ENCODE data around the gene ASB16. TPM values are rescaled to one million over a fixed set of nuclear protein-coding genes. Genes with fewer than 3 reads are reported as not detected.

ASB16 gene
- total RNA-seq, 1 donor from 2014 or later = not detected

DNA sequence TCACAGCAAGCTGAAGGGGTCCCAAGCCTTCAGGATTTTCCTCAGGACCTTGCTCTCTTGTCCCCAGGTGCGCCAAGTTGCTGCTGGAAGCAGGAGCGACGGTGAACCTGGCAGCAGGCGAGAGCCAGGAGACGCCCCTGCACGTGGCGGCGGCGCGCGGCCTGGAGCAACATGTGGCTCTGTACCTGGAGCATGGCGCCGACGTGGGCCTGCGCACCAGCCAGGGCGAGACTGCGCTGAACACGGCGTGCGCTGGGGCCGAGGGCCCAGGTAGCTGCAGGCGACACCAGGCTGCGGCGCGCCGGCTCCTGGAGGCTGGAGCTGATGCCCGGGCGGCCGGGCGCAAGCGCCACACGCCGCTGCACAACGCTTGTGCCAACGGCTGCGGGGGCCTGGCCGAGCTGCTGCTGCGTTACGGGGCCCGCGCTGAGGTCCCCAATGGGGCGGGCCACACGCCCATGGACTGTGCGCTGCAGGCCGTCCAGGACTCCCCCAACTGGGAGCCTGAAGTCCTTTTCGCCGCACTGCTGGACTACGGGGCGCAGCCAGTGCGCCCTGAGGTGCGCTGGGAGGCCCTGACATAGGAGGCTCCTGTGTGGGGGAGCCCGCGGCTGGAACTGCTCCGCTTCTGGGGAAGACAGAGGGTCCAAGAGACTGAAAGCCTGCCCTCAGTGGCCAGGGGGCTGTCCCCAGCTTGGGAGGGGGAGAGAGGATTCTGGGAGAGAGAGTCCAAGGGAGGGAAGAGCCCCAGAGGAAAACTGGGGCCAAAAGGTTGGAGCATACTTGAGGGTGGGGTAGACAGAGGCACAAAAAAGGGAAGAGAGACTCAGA lies 6.4 kb downstream of the ASB16 start:
- TF ChIP-seq EZH2 (IDR thresholded peaks at IDR 0.05) (no peak), CTCF (IDR thresholded peaks at IDR 0.05) (no peak), EZH2phosphoT487 (IDR thresholded peaks at IDR 0.05) (no peak)
- Histone ChIP-seq H3K27ac (no peak overlapping the region), H3K9me3 (ENCODE audit: low read depth) (no peaks in the 10 kb centered on the region), H3K4me2 (no peak overlapping the region), H2AFZ (replicated peaks) (no peak overlapping the region), H3K27me3 (no peaks in the 10 kb centered on the region), H4K20me1 (ENCODE audit: low read depth) (no peaks in the 10 kb centered on the region), H3K4me1 (no peaks in the 10 kb centered on the region), H3K36me3 (peaks cover 3% of the 10 kb centered on the region), H3F3A (ENCODE audit: low read depth) (no peaks in the 10 kb centered on the region), H3K9ac (no peak overlapping the region), H3K79me2 (ENCODE audit: low read depth) (peaks cover 5% of the 10 kb centered on the region), H3K4me3 (no peak overlapping the region)
- no peak for DNase-seq (ENCODE audit: low spot score)
- Mint-ChIP-seq H3K27ac (no peak overlapping the region), H3K4me3 (no peak overlapping the region), H3K36me3 (peaks cover 20% of the 10 kb centered on the region), H3K27me3 (ENCODE audit: insufficient read depth, low read depth) (peaks cover 6% of the 10 kb centered on the region), H3K9me3 (peaks cover 3% of the 10 kb centered on the region), H3K4me1 (peaks cover 4% of the 10 kb centered on the region)

DNA sequence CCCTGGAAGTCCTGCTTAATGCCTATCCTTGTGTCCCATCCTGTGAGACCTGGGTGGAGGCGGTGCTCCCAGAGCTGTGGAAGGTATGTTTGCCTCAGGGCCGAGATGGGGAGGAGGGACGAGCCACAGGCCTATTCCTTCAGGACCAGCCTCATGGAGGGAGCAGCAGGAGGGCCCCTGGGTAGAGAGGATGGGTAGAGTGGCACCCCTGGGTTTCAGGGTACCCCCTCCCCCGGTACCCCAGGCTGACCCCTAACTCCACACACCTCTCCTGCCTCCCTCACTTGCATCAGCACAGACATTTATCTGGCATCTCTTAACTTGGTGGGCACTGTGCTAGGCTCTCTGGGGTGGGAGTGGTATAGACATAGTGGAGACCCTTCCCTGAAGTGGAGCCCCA lies 7.1 kb downstream of the ASB16 start:
- Histone ChIP-seq H3K4me2 (no peak overlapping the region), H3K36me3 (peaks cover 7% of the 10 kb centered on the region), H4K20me1 (ENCODE audit: low read depth) (peaks cover 4% of the 10 kb centered on the region), H3K79me2 (ENCODE audit: low read depth) (peaks cover 12% of the 10 kb centered on the region), H3K9ac (no peak overlapping the region), H2AFZ (replicated peaks) (no peak overlapping the region), H3K27me3 (no peaks in the 10 kb centered on the region), H3F3A (ENCODE audit: low read depth) (no peaks in the 10 kb centered on the region), H3K9me3 (ENCODE audit: low read depth) (no peaks in the 10 kb centered on the region), H3K4me3 (no peak overlapping the region), H3K4me1 (no peaks in the 10 kb centered on the region), H3K27ac (no peak overlapping the region)
- TF ChIP-seq EZH2phosphoT487 (IDR thresholded peaks at IDR 0.05) (no peak), EZH2 (IDR thresholded peaks at IDR 0.05) (no peak), CTCF (IDR thresholded peaks at IDR 0.05) (no peak)
- H3K27ac Mint-ChIP-seq = no peak overlapping the region
- peaks cover 24% of the 10 kb centered on the region for H3K36me3 Mint-ChIP-seq
- no peak overlapping the region for H3K4me3 Mint-ChIP-seq
- peaks cover 3% of the 10 kb centered on the region for H3K9me3 Mint-ChIP-seq
- no peaks in the 10 kb centered on the region for H3K4me1 Mint-ChIP-seq
- no peak for DNase-seq (ENCODE audit: low spot score)
- H3K27me3 Mint-ChIP-seq (ENCODE audit: insufficient read depth, low read depth) = peaks cover 4% of the 10 kb centered on the region

DNA sequence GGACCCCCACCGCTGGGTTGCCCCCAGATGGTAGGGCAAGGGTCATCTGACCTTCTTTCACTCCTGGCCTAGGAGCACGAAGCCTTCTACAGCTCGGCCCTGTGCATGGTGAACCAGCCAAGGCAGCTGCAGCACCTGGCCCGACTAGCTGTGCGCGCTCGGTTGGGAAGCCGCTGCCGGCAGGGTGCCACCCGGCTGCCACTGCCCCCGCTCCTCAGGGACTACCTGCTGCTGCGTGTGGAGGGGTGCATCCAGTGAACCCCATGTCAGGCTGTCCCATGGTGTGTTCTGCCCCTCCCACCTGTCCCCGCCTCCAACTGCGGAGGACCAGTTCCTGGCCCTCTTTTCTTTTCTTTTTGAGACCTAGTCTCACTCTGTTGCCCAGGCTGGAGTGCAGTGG lies 7.6 kb downstream of the ASB16 start:
- Histone ChIP-seq H3K4me3 (no peak overlapping the region), H4K20me1 (ENCODE audit: low read depth) (peaks cover 9% of the 10 kb centered on the region), H3K4me1 (no peaks in the 10 kb centered on the region), H3F3A (ENCODE audit: low read depth) (no peaks in the 10 kb centered on the region), H3K27ac (no peak overlapping the region), H3K9me3 (ENCODE audit: low read depth) (no peaks in the 10 kb centered on the region), H3K4me2 (no peak overlapping the region), H3K36me3 (peaks cover 7% of the 10 kb centered on the region), H2AFZ (replicated peaks) (no peak overlapping the region), H3K79me2 (ENCODE audit: low read depth) (peaks cover 16% of the 10 kb centered on the region), H3K9ac (no peak overlapping the region), H3K27me3 (no peaks in the 10 kb centered on the region)
- no peak overlapping the region for H3K4me3 Mint-ChIP-seq
- DNase-seq (ENCODE audit: low spot score) = no peak
- peaks cover 3% of the 10 kb centered on the region for H3K9me3 Mint-ChIP-seq
- H3K27ac Mint-ChIP-seq = no peak overlapping the region
- no peaks in the 10 kb centered on the region for H3K4me1 Mint-ChIP-seq
- TF ChIP-seq CTCF (IDR thresholded peaks at IDR 0.05) = no peak
- TF ChIP-seq EZH2phosphoT487 (IDR thresholded peaks at IDR 0.05) = no peak
- no peak for TF ChIP-seq EZH2 (IDR thresholded peaks at IDR 0.05)
- peaks cover 24% of the 10 kb centered on the region for H3K36me3 Mint-ChIP-seq
- H3K27me3 Mint-ChIP-seq (ENCODE audit: insufficient read depth, low read depth) = peaks cover 4% of the 10 kb centered on the region

Data from neural progenitor cell (in vitro differentiated cells).